Lung microvascular endothelial cell (primary cell): ENCODE data around the gene DTWD2. TPM values are rescaled to one million over a fixed set of nuclear protein-coding genes. Genes with fewer than 3 reads are reported as not detected.
A peak's percentile ranks its signal among the peaks of the same experiment; 100 is the strongest.
"Not testable (repeated sequence)": the region's sequence is repeated elsewhere in the genome, so short reads cannot be mapped to it uniquely, and the experiment has no call there.

ENCODE experiments used
- DNase-seq, 2 donors: peaks; one replicate each; pipeline versions ENCODE4 v3.0.0 to v3.0.0-alpha.2; 2010; ENCODE audit warnings: low read depth in 2 of 2
- total RNA-seq: library from RNA; depleted of rRNA; stranded (reverse); fragments of >200 nt; gene quantifications from 2 replicates; pipeline ENCODE4 v1.2.1, GENCODE V29; 2014

DTWD2 gene
- total RNA-seq, 1 donor from 2014 or later: 2.6 TPM

DNA sequence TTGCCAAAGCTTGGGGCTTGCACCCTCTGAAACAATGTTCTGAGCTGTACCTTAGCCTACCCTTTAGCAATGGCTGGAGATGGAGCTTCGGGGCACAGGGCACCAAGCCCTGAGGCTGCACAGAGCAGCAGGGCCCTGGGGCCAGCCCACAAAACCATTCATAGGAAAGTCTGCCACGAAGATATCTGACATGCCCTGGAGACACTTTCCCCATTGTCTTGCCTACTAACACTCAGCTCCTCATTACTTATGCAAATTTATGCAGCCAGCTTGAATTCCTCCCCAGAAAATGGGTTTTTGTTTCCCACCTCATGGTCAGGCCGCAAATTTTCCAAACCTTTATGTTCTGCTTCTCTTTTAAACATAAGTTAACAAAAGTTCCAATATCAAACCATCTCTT, 105.7 kb downstream of the DTWD2 start:
- no peak for DNase-seq

GRCh38 chr5:118876852-118877251, 111.5 kb downstream of the DTWD2 start:
- DNase-seq: not testable (repeated sequence)

DNA sequence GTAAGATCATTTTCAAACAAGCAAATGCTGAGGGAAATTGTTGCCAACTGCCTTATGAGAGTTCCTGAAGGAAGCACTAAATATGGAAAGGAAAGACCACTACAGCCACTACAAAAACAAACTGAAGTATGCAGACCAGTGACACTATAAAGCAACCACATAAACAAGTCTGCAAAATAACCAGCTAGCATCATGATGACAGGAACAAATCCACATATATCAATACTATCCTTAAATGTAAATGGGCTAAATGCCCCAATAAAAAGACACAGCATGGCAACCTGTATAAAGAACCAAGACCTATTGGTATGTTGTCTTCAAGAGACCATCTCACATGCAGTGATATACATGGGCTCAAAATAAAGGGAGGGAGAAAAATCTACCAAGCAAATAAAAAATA, 113.2 kb downstream of the DTWD2 start:
- no peak for DNase-seq

DNA sequence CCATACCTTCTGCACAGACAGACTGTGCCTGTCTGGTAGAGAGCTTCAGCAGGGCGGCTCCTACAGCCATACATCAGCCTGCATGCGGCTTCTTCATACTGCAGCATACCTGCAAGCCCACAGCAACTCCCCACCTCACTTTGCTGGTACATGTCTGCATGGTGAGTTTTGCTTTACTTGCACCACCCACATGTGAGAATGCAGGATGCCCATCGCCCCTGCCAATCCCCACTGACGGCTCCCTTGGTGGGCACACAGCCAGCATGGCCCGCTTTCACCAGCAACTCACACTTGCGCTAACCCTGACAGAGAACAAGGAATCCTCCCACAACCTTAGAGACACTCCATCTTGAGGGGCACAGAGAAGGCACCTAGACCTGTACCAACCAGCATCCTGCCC, 114.9 kb downstream of the DTWD2 start:
- DNase-seq: no peak

DNA sequence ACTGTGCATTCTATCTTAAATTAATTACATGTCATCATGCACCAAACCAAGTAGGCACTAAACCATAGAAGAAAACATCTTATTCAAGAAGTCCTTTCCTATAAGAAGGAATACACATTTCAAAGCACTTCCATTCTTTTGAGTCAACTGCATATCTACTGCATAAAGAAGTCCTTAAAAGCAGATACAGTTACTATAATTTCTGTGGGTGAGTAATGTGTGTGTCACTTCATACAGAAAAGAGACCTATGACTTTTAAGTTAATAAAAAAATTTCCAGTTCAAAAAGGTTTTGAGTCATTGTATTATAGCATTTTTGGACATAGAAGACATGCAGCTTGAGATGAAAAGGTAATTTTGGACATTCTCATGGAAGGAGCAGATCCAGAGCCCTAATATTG, 125.0 kb downstream of the DTWD2 start:
- no peak for DNase-seq

GRCh38 chr5:118862596-118862995, 125.8 kb downstream of the DTWD2 start:
- DNase-seq: no peak

DNA sequence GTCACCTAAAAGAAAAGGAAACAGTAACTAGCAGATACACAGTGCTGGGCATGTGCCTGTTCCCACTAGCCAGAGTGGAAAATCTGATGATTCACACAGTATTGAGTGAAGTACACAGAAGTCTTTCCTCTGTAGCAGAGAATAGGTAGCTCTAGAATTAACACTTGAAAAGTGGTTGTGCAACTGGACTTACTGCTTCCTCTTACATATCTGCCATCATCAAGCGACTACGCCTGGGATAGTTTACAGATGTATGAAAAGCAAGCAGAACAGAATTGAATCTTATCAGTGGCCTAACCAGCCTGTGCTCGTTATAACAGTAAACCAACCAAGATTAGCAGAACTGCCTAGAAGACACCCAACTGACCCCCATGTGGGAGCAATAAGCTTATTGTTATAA, 130.6 kb downstream of the DTWD2 start:
- no peak for DNase-seq

GRCh38 chr5:118854819-118855218, 133.5 kb downstream of the DTWD2 start:
- DNase-seq: no peak

DNA sequence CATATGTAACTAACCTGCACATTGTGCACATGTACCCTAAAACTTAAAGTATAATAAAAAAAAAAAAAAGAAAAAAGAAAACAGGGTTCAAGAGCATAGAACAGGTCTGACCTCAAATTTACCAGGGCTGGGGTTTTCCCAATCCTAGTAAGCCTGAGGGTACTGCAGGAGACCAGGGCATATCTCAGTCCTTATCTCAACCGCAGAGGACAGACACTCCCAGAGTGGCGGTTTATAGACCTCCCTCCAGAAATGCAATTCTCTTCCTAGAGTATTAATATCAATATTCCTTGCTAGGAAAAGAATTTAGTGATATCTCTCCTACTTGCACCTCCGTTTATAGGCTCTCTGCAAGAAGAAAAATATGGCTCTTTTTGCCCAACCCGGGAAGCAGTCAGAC, 136.6 kb downstream of the DTWD2 start:
- DNase-seq: not testable (repeated sequence)

DNA sequence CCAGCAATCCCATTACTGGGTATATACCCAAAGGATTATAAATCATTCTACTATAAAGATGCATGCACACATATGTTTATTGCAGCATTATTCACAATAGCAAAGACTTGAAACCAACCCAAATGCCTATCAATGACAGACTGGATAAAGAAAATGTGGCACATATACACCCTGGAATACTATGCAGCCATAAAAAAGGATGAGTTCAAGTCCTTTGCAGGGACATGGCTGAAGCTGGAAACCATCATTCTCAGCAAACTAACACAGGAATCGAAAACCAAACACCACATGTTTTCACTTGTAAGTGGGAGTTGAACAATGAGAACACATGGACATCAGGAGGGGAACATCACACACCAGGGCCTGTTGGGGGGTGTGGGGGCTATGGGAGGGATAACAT, 138.8 kb downstream of the DTWD2 start:
- DNase-seq: not testable (repeated sequence)

DNA sequence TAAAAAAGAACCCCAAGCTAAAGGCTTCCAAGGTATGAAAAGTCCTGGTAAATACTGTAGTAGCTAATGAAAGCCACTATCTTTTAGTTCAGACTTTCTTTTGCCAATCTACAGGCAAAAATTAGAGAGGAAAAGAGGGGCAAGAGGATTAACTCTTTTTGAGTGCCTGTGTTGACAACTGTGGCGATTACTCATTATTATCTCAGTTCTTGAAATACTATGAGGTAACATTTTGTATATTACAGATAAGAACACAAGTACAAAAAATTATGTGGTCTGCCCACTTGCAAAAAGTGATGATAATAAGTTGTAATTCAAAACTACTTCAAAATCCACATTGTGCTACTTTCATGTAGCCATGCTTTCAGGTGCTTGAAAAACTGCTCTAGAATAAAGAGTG, 144.0 kb downstream of the DTWD2 start:
- DNase-seq: no peak

- no peak for DNase-seq
Observed at GRCh38 chr5:118834710-118835109, 153.6 kb downstream of the DTWD2 start.

DNA sequence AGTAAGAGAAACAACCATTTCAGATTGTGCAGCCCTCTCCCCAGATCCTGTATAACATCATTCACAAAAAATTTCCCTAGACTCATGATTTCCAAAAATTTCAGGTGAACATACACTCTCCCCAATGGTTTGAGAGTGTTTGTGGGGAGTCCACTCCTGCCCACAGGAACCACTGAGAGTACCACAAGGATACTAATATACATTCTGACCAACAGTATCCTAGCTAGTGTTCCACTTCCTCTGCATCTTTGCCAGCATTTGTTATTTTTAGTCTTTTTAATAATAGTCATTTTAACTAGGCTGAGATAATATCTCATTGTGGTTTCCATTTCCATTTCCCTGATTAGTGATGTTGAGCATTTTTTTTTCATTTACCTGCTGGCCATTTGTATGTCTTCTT, 155.4 kb downstream of the DTWD2 start:
- DNase-seq: no peak

- no peak for DNase-seq
Observed at GRCh38 chr5:118825226-118825625, 163.1 kb downstream of the DTWD2 start.

- no peak for DNase-seq
Observed at GRCh38 chr5:118818604-118819003, 169.7 kb downstream of the DTWD2 start.

DNA sequence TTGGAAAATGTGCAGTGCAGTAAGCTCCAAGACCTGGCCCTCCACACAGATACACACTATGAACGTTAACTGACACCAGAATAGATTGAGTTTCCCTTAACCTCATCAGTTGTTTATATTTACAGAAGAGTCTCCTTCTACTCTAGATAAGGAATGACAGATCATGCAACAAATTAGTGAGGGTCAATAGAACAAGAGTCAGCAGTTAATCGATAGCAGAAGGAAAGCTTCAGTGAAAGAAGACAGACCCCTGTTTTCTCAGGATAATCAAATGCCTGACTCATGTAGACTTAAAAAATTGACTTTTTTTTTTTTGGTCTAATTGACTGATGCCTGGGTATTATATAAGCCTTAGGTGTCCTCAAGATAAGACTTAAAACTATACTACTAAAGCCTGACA, 179.9 kb downstream of the DTWD2 start:
- no peak for DNase-seq

DNA sequence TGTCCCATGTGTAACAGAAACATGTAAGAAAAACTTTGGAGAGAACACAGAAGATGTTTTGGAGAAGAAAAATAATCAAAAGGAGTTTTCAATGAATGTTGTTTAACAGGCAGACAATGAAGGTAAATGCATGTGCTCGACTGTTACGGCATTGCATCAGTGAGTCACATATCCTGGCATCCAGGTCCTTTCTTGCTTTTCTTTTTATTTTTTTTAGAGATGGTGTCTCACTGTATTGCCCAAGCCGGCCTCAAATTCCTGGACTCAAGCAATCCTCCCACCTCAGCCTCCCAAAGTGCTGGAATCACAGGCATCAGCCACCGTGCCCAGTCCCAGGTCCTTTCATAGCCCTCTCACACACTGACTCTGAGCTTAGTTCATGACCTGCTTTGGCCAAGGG, 181.8 kb downstream of the DTWD2 start:
- no peak for DNase-seq

DNA sequence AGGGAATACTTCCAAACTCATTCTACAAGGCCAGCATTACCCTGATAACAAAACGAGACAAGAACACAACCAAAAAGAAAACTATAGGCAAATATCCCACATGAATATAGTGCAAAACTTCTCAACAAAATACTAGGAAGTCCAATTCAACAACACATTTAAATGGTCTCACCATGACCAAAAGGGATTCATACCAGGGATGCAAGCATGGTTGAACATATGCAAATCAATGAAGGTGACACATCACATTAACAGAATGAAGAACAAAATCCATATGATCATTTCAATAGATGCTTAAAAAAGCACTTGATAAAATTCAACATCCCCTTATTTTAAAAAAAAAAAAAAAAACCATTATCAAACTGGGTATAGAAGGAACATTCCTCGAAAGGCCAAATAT, 186.0 kb downstream of the DTWD2 start:
- no peak for DNase-seq

DNA sequence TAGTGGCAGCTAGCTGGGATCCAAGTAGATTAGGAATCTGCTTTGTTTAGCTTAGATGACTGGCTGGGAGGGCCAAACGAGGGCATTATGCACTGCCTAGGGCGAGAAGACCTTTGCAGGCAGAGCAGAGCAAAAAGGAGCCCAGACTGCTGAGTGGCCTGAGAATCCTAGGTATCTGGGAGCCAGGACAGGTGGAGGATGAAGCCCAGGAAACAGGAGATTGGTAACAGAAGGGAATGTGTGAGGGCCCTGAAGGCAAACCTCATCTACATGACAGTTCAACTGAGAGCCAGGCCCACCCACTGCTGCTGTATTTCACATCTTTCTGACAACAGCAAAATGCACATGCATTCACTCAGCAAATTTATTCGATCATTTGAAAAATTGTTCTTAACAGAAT, 192.3 kb downstream of the DTWD2 start:
- DNase-seq: no peak

- no peak for DNase-seq
Observed at GRCh38 chr5:118794281-118794680, 194.1 kb downstream of the DTWD2 start.

GRCh38 chr5:118793652-118794051, 194.7 kb downstream of the DTWD2 start:
- DNase-seq: no peak

DNA sequence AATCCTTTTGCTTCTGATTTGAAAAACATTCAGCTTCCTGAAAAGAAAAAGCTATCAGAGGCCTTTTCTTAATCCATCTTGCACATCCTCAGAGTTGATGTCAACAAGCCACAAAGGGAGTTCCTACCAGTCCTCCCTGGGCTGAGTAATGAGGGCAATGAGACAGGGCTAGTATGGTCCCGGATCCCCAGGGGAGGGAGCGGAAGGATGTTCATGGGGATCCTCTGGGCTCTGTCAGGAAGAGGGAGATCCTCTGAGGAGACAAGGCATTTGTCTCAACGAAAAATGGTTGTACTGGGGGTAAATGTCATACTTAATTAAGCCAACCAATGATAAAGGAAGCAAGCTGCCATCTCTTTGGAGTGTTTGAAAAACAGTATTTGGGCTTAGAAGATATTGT, 195.3 kb downstream of the DTWD2 start:
- DNase-seq: no peak

GRCh38 chr5:118791926-118792734, 196.2 kb downstream of the DTWD2 start:
- DNase-seq: peak; percentile 65 to 74

- peak in 1 of 2 donors; percentile 4 for DNase-seq
Observed at GRCh38 chr5:118789366-118789765, 199.0 kb downstream of the DTWD2 start.
